ENCODE measurements around the gene AGBL1.

Gene AGBL1

GRCh38 chr15:86915811-86916331 lies 836.2 kb downstream of the AGBL1 start:
- no peak for TF ChIP-seq TAF1 (IDR thresholded peaks at IDR 0.05; ENCODE audit: low read depth)
- TF ChIP-seq MAX (IDR thresholded peaks at IDR 0.05): no peak
- peak; percentile 49 for TF ChIP-seq RAD21 (IDR thresholded peaks at IDR 0.05; ENCODE audit: low read depth)
- no peak for TF ChIP-seq CEBPB (IDR thresholded peaks at IDR 0.05)
- TF ChIP-seq EGR1 (IDR thresholded peaks at IDR 0.05): no peak

- TF ChIP-seq RAD21 (IDR thresholded peaks at IDR 0.05; ENCODE audit: low read depth) (no peak), EP300 (IDR thresholded peaks at IDR 0.05; ENCODE audit: borderline replicate concordance) (no peak), REST (IDR thresholded peaks at IDR 0.05; ENCODE audit: low read depth) (no peak), MAX (IDR thresholded peaks at IDR 0.05) (no peak), EGR1 (IDR thresholded peaks at IDR 0.05) (no peak), CREB1 (IDR thresholded peaks at IDR 0.05; ENCODE audit: low read depth) (no peak), YY1 (IDR thresholded peaks at IDR 0.05; ENCODE audit: low read depth) (no peak), NFIC (IDR thresholded peaks at IDR 0.05) (no peak), USF1 (IDR thresholded peaks at IDR 0.05) (no peak), TEAD4 (IDR thresholded peaks at IDR 0.05) (no peak), CEBPB (IDR thresholded peaks at IDR 0.05) (no peak)
Observed at GRCh38 chr15:86916671-86917360, 837.1 kb downstream of the AGBL1 start.

- no peak for TF ChIP-seq MAX (IDR thresholded peaks at IDR 0.05)
- no peak for TF ChIP-seq CREB1 (IDR thresholded peaks at IDR 0.05; ENCODE audit: low read depth)
- no peak for TF ChIP-seq TAF1 (IDR thresholded peaks at IDR 0.05; ENCODE audit: low read depth)
- TF ChIP-seq TEAD4 (IDR thresholded peaks at IDR 0.05): no peak
- TF ChIP-seq EP300 (IDR thresholded peaks at IDR 0.05; ENCODE audit: borderline replicate concordance): no peak
- no peak for TF ChIP-seq REST (IDR thresholded peaks at IDR 0.05; ENCODE audit: low read depth)
- TF ChIP-seq YY1 (IDR thresholded peaks at IDR 0.05; ENCODE audit: low read depth): no peak
- no peak for TF ChIP-seq TCF12 (IDR thresholded peaks at IDR 0.05; ENCODE audit: low read depth)
- TF ChIP-seq USF1 (IDR thresholded peaks at IDR 0.05): no peak
- no peak for TF ChIP-seq RAD21 (IDR thresholded peaks at IDR 0.05; ENCODE audit: low read depth)
- no peak for TF ChIP-seq NFIC (IDR thresholded peaks at IDR 0.05)
- TF ChIP-seq ZBTB7A (IDR thresholded peaks at IDR 0.05; ENCODE audit: low read depth): no peak
- no peak for TF ChIP-seq FOXM1 (IDR thresholded peaks at IDR 0.05; ENCODE audit: borderline replicate concordance, low read depth)
- TF ChIP-seq EGR1 (IDR thresholded peaks at IDR 0.05): no peak
- no peak for TF ChIP-seq CEBPB (IDR thresholded peaks at IDR 0.05)
Observed at GRCh38 chr15:86917361-86917671, 837.6 kb downstream of the AGBL1 start.

GRCh38 chr15:86919581-86919980 lies 839.9 kb downstream of the AGBL1 start:
- TF ChIP-seq EP300 (IDR thresholded peaks at IDR 0.05; ENCODE audit: borderline replicate concordance): no peak
- no peak for TF ChIP-seq USF1 (IDR thresholded peaks at IDR 0.05)
- TF ChIP-seq CEBPB (IDR thresholded peaks at IDR 0.05): no peak
- no peak for TF ChIP-seq NFIC (IDR thresholded peaks at IDR 0.05)
- no peak for TF ChIP-seq TEAD4 (IDR thresholded peaks at IDR 0.05)
- TF ChIP-seq RAD21 (IDR thresholded peaks at IDR 0.05; ENCODE audit: low read depth): no peak
- no peak for TF ChIP-seq ZBTB7A (IDR thresholded peaks at IDR 0.05; ENCODE audit: low read depth)
- TF ChIP-seq TAF1 (IDR thresholded peaks at IDR 0.05; ENCODE audit: low read depth): no peak
- no peak for TF ChIP-seq MAX (IDR thresholded peaks at IDR 0.05)
- no peak for TF ChIP-seq FOXM1 (IDR thresholded peaks at IDR 0.05; ENCODE audit: borderline replicate concordance, low read depth)
- TF ChIP-seq TCF12 (IDR thresholded peaks at IDR 0.05; ENCODE audit: low read depth): no peak
- no peak for TF ChIP-seq YY1 (IDR thresholded peaks at IDR 0.05; ENCODE audit: low read depth)
- no peak for TF ChIP-seq CREB1 (IDR thresholded peaks at IDR 0.05; ENCODE audit: low read depth)
- TF ChIP-seq EGR1 (IDR thresholded peaks at IDR 0.05): no peak
- TF ChIP-seq REST (IDR thresholded peaks at IDR 0.05; ENCODE audit: low read depth): no peak

Measured in Ishikawa (cell line).